Brain microvascular endothelial cell (primary cell): Measurements from ENCODE around the gene ANKRD42.
A peak's percentile ranks its signal among the peaks of the same experiment; 100 is the strongest.

ENCODE experiments used
- DNase-seq: peaks from one replicate; pipeline ENCODE4 v3.0.0-alpha.2; 2020
- H3K27ac ChIP-seq: fragments of 250-450 bp; sonication (Bioruptor Pico); 2 replicates; pipeline ENCODE4 v1.5.1; 2020; ENCODE audit warnings: mild to moderate bottlenecking, moderate library complexity
- H3K27me3 ChIP-seq: fragments of 250-450 bp; sonication (Bioruptor Pico); replicated peaks from 2 replicates; pipeline ENCODE4 v1.5.1; 2020; ENCODE audit warnings: mild to moderate bottlenecking
- H3K36me3 ChIP-seq: fragments of 250-450 bp; sonication (Bioruptor Pico); replicated peaks from 2 replicates; pipeline ENCODE4 v1.5.1; 2020; ENCODE audit warnings: mild to moderate bottlenecking
- H3K4me3 ChIP-seq: 2 replicates; pipeline ENCODE4 v1.5.1; 2011; ENCODE audit warnings: low read depth, mild to moderate bottlenecking, control low read depth, low read length, moderate library complexity
- CTCF ChIP-seq: IDR thresholded peaks from 2 replicates; pipeline ENCODE4 v1.5.1; 2011; ENCODE audit warnings: low read depth, mild to moderate bottlenecking, moderate library complexity, low read length, control low read depth, inconsistent platforms; ENCODE audit errors: missing control alignments
- in situ Hi-C: cut with HindIII; loops from 2 replicates; pipeline ENCODE4 v1.10.0; 2017; ENCODE audit warnings: low sequenced_read_pairs, low pct_ligation_motif_present

The ANKRD42 gene

GRCh38 chr11:83193315-83194280 lies at the start of gene ANKRD42:
ANKRD42 (plus strand) TSS chr11:83193712; CDS start chr11:83194671, 959 bp downstream.
- DNase-seq = peak; percentile 95
- Histone ChIP-seq H3K4me3 (peak within 1 kb of the TSS; percentile 85), H3K27me3 (no peaks in the 10 kb centered on the region), H3K27ac (peak within 1 kb of the TSS; percentile 79), H3K36me3 (peaks cover 22% of the 10 kb centered on the region)
- in situ Hi-C loops = no loop called here
- TF ChIP-seq CTCF = no peak

GRCh38 chr11:83147895-83148294 lies 45.6 kb upstream of the ANKRD42 start:
- no peak overlapping the region for H3K27ac ChIP-seq
- no peak for TF ChIP-seq CTCF
- DNase-seq = no peak
- no peaks in the 10 kb centered on the region for H3K27me3 ChIP-seq
- in situ Hi-C loops = no loop called here
- H3K4me3 ChIP-seq = no peak overlapping the region
- H3K36me3 ChIP-seq = no peaks in the 10 kb centered on the region

GRCh38 chr11:83150450-83150849 lies 43.1 kb upstream of the ANKRD42 start:
- TF ChIP-seq CTCF = no peak
- no peak overlapping the region for H3K27ac ChIP-seq
- no peaks in the 10 kb centered on the region for H3K36me3 ChIP-seq
- H3K4me3 ChIP-seq = no peak overlapping the region
- H3K27me3 ChIP-seq = no peaks in the 10 kb centered on the region
- in situ Hi-C loops = loop anchor here (25.0 kb wide), 2 partner anchors 88 to 238 kb away; partner anchors contain the start of genes DDIAS, PRCP and RAB30
- DNase-seq = no peak

- H3K27me3 ChIP-seq = no peaks in the 10 kb centered on the region
- no peak for TF ChIP-seq CTCF
- in situ Hi-C loops = loop anchor here (25.0 kb wide), 2 partner anchors 89 to 239 kb away; partner anchors contain the start of genes DDIAS, PRCP and RAB30
- no peak overlapping the region for H3K27ac ChIP-seq
- no peaks in the 10 kb centered on the region for H3K36me3 ChIP-seq
- H3K4me3 ChIP-seq = no peak overlapping the region
- no peak for DNase-seq
Observed at GRCh38 chr11:83151274-83151977, 42.1 kb upstream of the ANKRD42 start.

- in situ Hi-C loops = loop anchor here (25.0 kb wide), 2 partner anchors 90 to 240 kb away; partner anchors contain the start of genes DDIAS, PRCP and RAB30
- no peak for TF ChIP-seq CTCF
- DNase-seq = no peak
- Histone ChIP-seq H3K36me3 (peaks cover 3% of the 10 kb centered on the region), H3K4me3 (no peak overlapping the region), H3K27ac (no peak overlapping the region), H3K27me3 (no peaks in the 10 kb centered on the region)
Observed at GRCh38 chr11:83152264-83152663, 41.2 kb upstream of the ANKRD42 start.
